Activated T-cell treated with anti-CD3 and anti-CD28 coated beads, Interleukin-2, amount 50 U/mL, for 72 hours (primary cell): ENCODE data around the gene GPATCH2. TPM values are rescaled to one million over a fixed set of nuclear protein-coding genes. Genes with fewer than 3 reads are reported as not detected.

ENCODE experiments used
- ATAC-seq, 2 donors: fragments of 150-1000 bp; cut with Tn5 transposase; replicated peaks in 1 of 2; 2 replicates each; pipeline ENCODE4 v1.10.0; 2021; ENCODE audit warnings: moderate library complexity in 2 of 2, mild to moderate bottlenecking in 1 of 2
- DNase-seq, 2 donors: peaks; one replicate each; pipeline ENCODE4 v3.0.0; 2021 to 2022; ENCODE audit warnings: mixed read lengths in 1 of 2
- H3K27ac Mint-ChIP-seq: one replicate; pipeline ENCODE4 v1.8.0; 2022; ENCODE audit warnings: mild to moderate bottlenecking, moderate library complexity, mixed read lengths
- H3K27me3 Mint-ChIP-seq: one replicate; pipeline ENCODE4 v1.8.0; 2022; ENCODE audit warnings: low read depth, mixed read lengths
- H3K36me3 Mint-ChIP-seq, 2 donors: one replicate each; pipeline ENCODE4 v1.8.0; 2022; ENCODE audit warnings: mixed read lengths in 2 of 2, mild to moderate bottlenecking in 1 of 2; ENCODE audit not compliant: insufficient read depth in 2 of 2
- H3K4me1 Mint-ChIP-seq: one replicate; pipeline ENCODE4 v1.8.0; 2022; ENCODE audit warnings: low read depth, mixed read lengths
- H3K4me3 Mint-ChIP-seq, 2 donors: one replicate each; pipeline ENCODE4 v1.8.0; 2022; ENCODE audit warnings: mild to moderate bottlenecking in 2 of 2, mixed read lengths in 2 of 2, moderate library complexity in 2 of 2
- H3K9me3 Mint-ChIP-seq, 2 donors: one replicate each; pipeline ENCODE4 v1.8.0; 2022; ENCODE audit warnings: mixed read lengths in 2 of 2
- total RNA-seq, 2 donors: library from RNA; stranded (reverse); gene quantifications; one replicate each; pipeline ENCODE4 v1.2.3, GENCODE V29; 2022

Gene GPATCH2
- total RNA-seq, 2 donors from 2014 or later = 7.7 to 8.5 TPM

GRCh38 chr1:217564833-217565232 lies 66.1 kb downstream of the GPATCH2 start:
- DNase-seq (no peak), ATAC-seq (no peak)
- H3K4me3 Mint-ChIP-seq = no peak overlapping the region
- no peaks in the 10 kb centered on the region for H3K27me3 Mint-ChIP-seq
- H3K27ac Mint-ChIP-seq = no peak overlapping the region
- no peaks in the 10 kb centered on the region for H3K9me3 Mint-ChIP-seq
- H3K4me1 Mint-ChIP-seq = no peaks in the 10 kb centered on the region
- no peaks in the 10 kb centered on the region for H3K36me3 Mint-ChIP-seq

- Mint-ChIP-seq H3K27ac (no peak overlapping the region), H3K4me1 (no peaks in the 10 kb centered on the region), H3K27me3 (no peaks in the 10 kb centered on the region), H3K9me3 (no peaks in the 10 kb centered on the region), H3K36me3 (peaks cover 0 to 2% of the 10 kb centered on the region in 2 donors), H3K4me3 (no peak overlapping the region)
- ATAC-seq (no peak), DNase-seq (no peak)
Observed at GRCh38 chr1:217564207-217564606, 66.7 kb downstream of the GPATCH2 start.

- no peaks in the 10 kb centered on the region for H3K4me1 Mint-ChIP-seq
Observed at GRCh38 chr1:217563179-217563578, 67.7 kb downstream of the GPATCH2 start.

GRCh38 chr1:217562229-217562878 lies 68.5 kb downstream of the GPATCH2 start:
- Mint-ChIP-seq H3K27ac (no peak overlapping the region), H3K9me3 (peaks cover 0 to 3% of the 10 kb centered on the region in 2 donors), H3K27me3 (no peaks in the 10 kb centered on the region), H3K4me1 (no peaks in the 10 kb centered on the region), H3K4me3 (no peak overlapping the region), H3K36me3 (peaks cover 0 to 6% of the 10 kb centered on the region in 2 donors)
- DNase-seq (no peak), ATAC-seq (no peak)

More at GRCh38 chr1:217563179-217563578, 67.7 kb downstream of the GPATCH2 start:
- Mint-ChIP-seq H3K27me3 (no peaks in the 10 kb centered on the region), H3K4me3 (no peak overlapping the region), H3K36me3 (peaks cover 0 to 2% of the 10 kb centered on the region in 2 donors), H3K27ac (no peak overlapping the region), H3K9me3 (no peaks in the 10 kb centered on the region)
- ATAC-seq (no peak), DNase-seq (no peak)

- Mint-ChIP-seq H3K27ac (no peak overlapping the region), H3K4me1 (no peaks in the 10 kb centered on the region), H3K9me3 (peaks cover 0 to 3% of the 10 kb centered on the region in 2 donors), H3K36me3 (peaks cover 0 to 6% of the 10 kb centered on the region in 2 donors), H3K4me3 (no peak overlapping the region), H3K27me3 (no peaks in the 10 kb centered on the region)
- ATAC-seq = no peak
- DNase-seq = no peak
Observed at GRCh38 chr1:217561446-217561845, 69.4 kb downstream of the GPATCH2 start.

GRCh38 chr1:217554849-217555248 lies 76.0 kb downstream of the GPATCH2 start:
- ATAC-seq (no peak), DNase-seq (no peak)
- Mint-ChIP-seq H3K4me1 (no peaks in the 10 kb centered on the region), H3K36me3 (peaks cover 0 to 6% of the 10 kb centered on the region in 2 donors), H3K27ac (no peak overlapping the region), H3K4me3 (no peak overlapping the region), H3K27me3 (no peaks in the 10 kb centered on the region), H3K9me3 (peaks cover 0 to 3% of the 10 kb centered on the region in 2 donors)

GRCh38 chr1:217553949-217554509 lies 76.9 kb downstream of the GPATCH2 start:
- DNase-seq = no peak
- no peaks in the 10 kb centered on the region for H3K4me1 Mint-ChIP-seq
- no peak for ATAC-seq
- H3K9me3 Mint-ChIP-seq = peaks cover 1 to 5% of the 10 kb centered on the region in 2 donors
- no peak overlapping the region for H3K4me3 Mint-ChIP-seq
- H3K36me3 Mint-ChIP-seq = peaks cover 4 to 6% of the 10 kb centered on the region in 2 donors
- no peaks in the 10 kb centered on the region for H3K27me3 Mint-ChIP-seq
- no peak overlapping the region for H3K27ac Mint-ChIP-seq

GRCh38 chr1:217552339-217552951 lies 78.4 kb downstream of the GPATCH2 start:
- DNase-seq = no peak
- Mint-ChIP-seq H3K4me1 (no peaks in the 10 kb centered on the region), H3K27ac (no peak overlapping the region), H3K36me3 (peaks cover 11% of the 10 kb centered on the region in 2 donors), H3K9me3 (peaks cover 8 to 10% of the 10 kb centered on the region in 2 donors), H3K4me3 (no peak overlapping the region), H3K27me3 (no peaks in the 10 kb centered on the region)
- no peak for ATAC-seq

GRCh38 chr1:217542837-217543236 lies 88.1 kb downstream of the GPATCH2 start:
- Mint-ChIP-seq H3K4me1 (no peaks in the 10 kb centered on the region), H3K27ac (no peak overlapping the region), H3K4me3 (no peak overlapping the region), H3K9me3 (peaks cover under 1 to 9% of the 10 kb centered on the region in 2 donors), H3K27me3 (no peaks in the 10 kb centered on the region), H3K36me3 (peaks cover 5 to 10% of the 10 kb centered on the region in 2 donors)
- ATAC-seq = no peak
- DNase-seq = no peak

GRCh38 chr1:217542136-217542777 lies 88.6 kb downstream of the GPATCH2 start:
- no peaks in the 10 kb centered on the region for H3K27me3 Mint-ChIP-seq
- no peak overlapping the region for H3K4me3 Mint-ChIP-seq
- no peak for DNase-seq
- ATAC-seq = no peak
- no peaks in the 10 kb centered on the region for H3K4me1 Mint-ChIP-seq
- no peak overlapping the region for H3K27ac Mint-ChIP-seq
- H3K9me3 Mint-ChIP-seq = peaks cover 0 to 5% of the 10 kb centered on the region in 2 donors
- H3K36me3 Mint-ChIP-seq = peaks cover 3 to 8% of the 10 kb centered on the region in 2 donors

GRCh38 chr1:217540321-217540720 lies 90.6 kb downstream of the GPATCH2 start:
- no peaks in the 10 kb centered on the region for H3K36me3 Mint-ChIP-seq

GRCh38 chr1:217539510-217539909 lies 91.4 kb downstream of the GPATCH2 start:
- Mint-ChIP-seq H3K4me1 (no peaks in the 10 kb centered on the region), H3K36me3 (no peaks in the 10 kb centered on the region), H3K27me3 (no peaks in the 10 kb centered on the region), H3K27ac (no peak overlapping the region), H3K9me3 (peaks cover 0 to 2% of the 10 kb centered on the region in 2 donors), H3K4me3 (no peak overlapping the region)
- DNase-seq (no peak), ATAC-seq (no peak)

More at GRCh38 chr1:217540321-217540720, 90.6 kb downstream of the GPATCH2 start:
- no peaks in the 10 kb centered on the region for H3K4me1 Mint-ChIP-seq
- no peak overlapping the region for H3K27ac Mint-ChIP-seq
- no peaks in the 10 kb centered on the region for H3K27me3 Mint-ChIP-seq
- H3K4me3 Mint-ChIP-seq = no peak overlapping the region
- ATAC-seq = no peak
- H3K9me3 Mint-ChIP-seq = peaks cover 0 to 2% of the 10 kb centered on the region in 2 donors
- no peak for DNase-seq
